GM19239 (cell line): ENCODE measurements around the gene GBA2.
A peak's percentile ranks its signal among the peaks of the same experiment; 100 is the strongest.

Source experiments
- DNase-seq: peaks from one replicate; pipeline ENCODE4 v3.0.0; 2011; ENCODE audit warnings: low spot score; ENCODE audit not compliant: insufficient read length
- FAIRE-seq: peaks from 2 replicates; lab custom pipeline; 2011; peaks lifted over from hg19 to GRCh38; lab: Jason Lieb, UNC

The GBA2 gene

GRCh38 chr9:35698231-35698630 lies 50.8 kb downstream of the GBA2 start:
- DNase-seq (no peak), FAIRE-seq (no peak)

GRCh38 chr9:35697486-35697885 lies 51.5 kb downstream of the GBA2 start:
- FAIRE-seq (no peak), DNase-seq (no peak)

GRCh38 chr9:35696520-35697215 lies 52.4 kb downstream of the GBA2 start:
- peak; percentile 87 for FAIRE-seq

GRCh38 chr9:35695943-35696401 lies 53.1 kb downstream of the GBA2 start:
- DNase-seq (no peak), FAIRE-seq (no peak)

More at GRCh38 chr9:35696520-35697215, 52.4 kb downstream of the GBA2 start:
- peak; percentile 79 for DNase-seq

GRCh38 chr9:35691757-35692301 lies 57.2 kb downstream of the GBA2 start:
- no peak for DNase-seq
- FAIRE-seq = no peak

GRCh38 chr9:35691334-35691650 lies 57.7 kb downstream of the GBA2 start:
- FAIRE-seq (no peak), DNase-seq (no peak)

GRCh38 chr9:35690614-35691333 lies 58.3 kb downstream of the GBA2 start:
- DNase-seq = peak; percentile 30
- no peak for FAIRE-seq

GRCh38 chr9:35690294-35690613 lies 58.8 kb downstream of the GBA2 start:
- FAIRE-seq = no peak
- DNase-seq = peak; percentile 56

- FAIRE-seq (no peak), DNase-seq (no peak)
Measured at GRCh38 chr9:35689542-35690293, 59.3 kb downstream of the GBA2 start, which contains the start of gene TPM2. TPM2 (minus strand) TSS chr9:35689925; CDS start chr9:35689817, 108 bp downstream.

GRCh38 chr9:35688558-35689541 lies 60.2 kb downstream of the GBA2 start:
- FAIRE-seq (no peak), DNase-seq (no peak)

GRCh38 chr9:35687972-35688557 lies 61.0 kb downstream of the GBA2 start:
- no peak for FAIRE-seq
- no peak for DNase-seq

- DNase-seq (no peak), FAIRE-seq (no peak)
Measured at GRCh38 chr9:35687306-35687705, 61.7 kb downstream of the GBA2 start.
